ENCODE measurements around the gene TRIP12. TPM values are rescaled to one million over a fixed set of nuclear protein-coding genes. Genes with fewer than 3 reads are reported as not detected.
"Not testable (repeated sequence)": the region's sequence is repeated elsewhere in the genome, so short reads cannot be mapped to it uniquely, and the experiment has no call there.

Gene TRIP12
- polyA plus RNA-seq, 2 of the 4 experiments (the other 2 are of a cell fraction) = 103 to 151 TPM

GRCh38 chr2:229748950-229749349 is 172.9 kb downstream of the TRIP12 start:
- POLR2A ChIA-PET = no interaction called here
- no peak for DNase-seq (ENCODE audit: low read depth in 1 of 2, low spot score in 1 of 2)
- 63% methylated on average over 3 of the region's 3 CpGs for WGBS (ENCODE audit: missing lambda C conversion rate)
- no peaks in the 10 kb centered on the region for H3K4me1 ChIP-seq
- peak in 1 of 2 experiments; percentile 60; a peak in 2 of 6 replicates for ATAC-seq
- TF ChIP-seq JUN (IDR thresholded peaks at IDR 0.05) (no peak), NR3C1 (IDR thresholded peaks at IDR 0.05) (no peak), CTCF (IDR thresholded peaks at IDR 0.05) (no peak), CHD4 (IDR thresholded peaks at IDR 0.05; ENCODE audit: borderline replicate concordance) (no peak), BCL3 (IDR thresholded peaks at IDR 0.05) (no peak), MAX (IDR thresholded peaks at IDR 0.05) (no peak), HOXB13 (CRISPR knock-in tag; IDR thresholded peaks at IDR 0.05; ENCODE audit: low read depth) (no peak), EP300 (IDR thresholded peaks at IDR 0.05) (no peak), PHF8 (IDR thresholded peaks at IDR 0.05; ENCODE audit: borderline replicate concordance, low read depth) (no peak), EHF (CRISPR knock-in tag; IDR thresholded peaks at IDR 0.05) (no peak), ESRRA (IDR thresholded peaks at IDR 0.05; ENCODE audit: borderline replicate concordance, low read length) (no peak), RAD21 (conservative IDR thresholded peaks at IDR 0.05 in 1 of 2, IDR thresholded peaks at IDR 0.05 in 1 of 2) (no peak), CBX2 (IDR thresholded peaks at IDR 0.05; ENCODE audit: borderline replicate concordance, low read depth) (no peak), RARB (CRISPR knock-in tag; IDR thresholded peaks at IDR 0.05) (no peak), ELK1 (IDR thresholded peaks at IDR 0.05; ENCODE audit: low read depth, low read length) (no peak), HOXB5 (CRISPR knock-in tag; IDR thresholded peaks at IDR 0.05) (no peak), RCOR1 (IDR thresholded peaks at IDR 0.05; ENCODE audit: low read depth, low read length) (no peak)
- no peak overlapping the region for H3K4me2 ChIP-seq
- no peak overlapping the region for H3K4me3 ChIP-seq
- no peak for FAIRE-seq
- no peak overlapping the region for H3K27ac ChIP-seq
- no peaks in the 10 kb centered on the region for H3K9me3 ChIP-seq
- CTCF ChIA-PET = interaction anchor here (2.2 kb wide), 1 partner anchor 9 kb away, joined by 7 read pairs; no protein-coding TSS in a partner anchor

- H3K4me2 ChIP-seq; CTCF ChIA-PET; H3K4me3 ChIP-seq; FAIRE-seq; H3K4me1 ChIP-seq; ATAC-seq; H3K9me3 ChIP-seq; POLR2A ChIA-PET; H3K27ac ChIP-seq; DNase-seq (ENCODE audit: low read depth in 1 of 2, low spot score in 1 of 2): not testable (repeated sequence)
- WGBS (ENCODE audit: missing lambda C conversion rate) = no CpG with 5 or more reads among the region's 35 CpGs
These were observed 179.1 kb downstream of the TRIP12 start for GRCh38 chr2:229742691-229743090.

- FAIRE-seq = no peak
- Histone ChIP-seq H3K4me2 (no peak overlapping the region), H3K27ac (no peak overlapping the region), H3K9me3 (peaks cover 20% of the 10 kb centered on the region), H3K4me3 (no peak overlapping the region), H3K4me1 (no peaks in the 10 kb centered on the region)
- 67% methylated on average over 4 of the region's 4 CpGs for WGBS (ENCODE audit: missing lambda C conversion rate)
- ATAC-seq = peak; percentile 30 to 37; a peak in 2 of 6 replicates
- POLR2A ChIA-PET = no interaction called here
- TF ChIP-seq ATOH8 (CRISPR knock-in tag; IDR thresholded peaks at IDR 0.05; ENCODE audit: low read depth) (no peak), HDAC2 (IDR thresholded peaks at IDR 0.05) (no peak), EHF (CRISPR knock-in tag; IDR thresholded peaks at IDR 0.05) (no peak), ESRRA (IDR thresholded peaks at IDR 0.05; ENCODE audit: borderline replicate concordance, low read length) (no peak)
- CTCF ChIA-PET = no interaction called here
- DNase-seq (ENCODE audit: low read depth in 1 of 2, low spot score in 1 of 2) = no peak
These were observed 181.5 kb downstream of the TRIP12 start for GRCh38 chr2:229740279-229740678.
